H54 (cell line): Measurements from ENCODE around the gene ABHD2.

Experiments
- DNase-seq: peaks from one replicate; pipeline ENCODE4 v3.0.0; 2011; ENCODE audit warnings: low spot score, mixed read lengths; ENCODE audit not compliant: insufficient read length
- FAIRE-seq: peaks from 3 replicates; lab custom pipeline; 2011; peaks lifted over from hg19 to GRCh38; lab: Jason Lieb, UNC
- POLR2A ChIP-seq: IDR thresholded peaks from 2 replicates; pipeline ENCODE4 v1.6.1; 2011; ENCODE audit warnings: low read depth, mild to moderate bottlenecking, low read length

ABHD2 gene

DNA sequence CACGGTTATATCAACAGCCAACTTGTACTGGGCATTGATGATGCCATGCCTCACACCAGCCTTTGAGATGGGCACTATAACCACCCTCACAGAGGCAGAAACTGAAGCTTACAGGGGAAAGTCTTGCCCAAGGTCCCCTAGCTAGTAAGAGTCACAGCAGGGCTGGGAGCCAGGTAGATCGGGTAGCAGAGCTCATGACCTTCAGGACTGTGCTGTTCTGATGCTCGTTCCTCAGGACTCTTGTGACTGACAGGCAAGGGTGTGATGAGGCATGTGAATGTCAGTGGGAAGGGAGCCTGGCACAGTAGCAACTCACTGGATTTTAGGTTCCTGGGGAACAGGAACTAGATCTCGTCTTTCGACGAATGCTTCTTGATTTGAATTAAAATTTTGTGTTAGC, 67.4 kb downstream of the ABHD2 start:
- no peak for TF ChIP-seq POLR2A
- DNase-seq (no peak), FAIRE-seq (no peak)

DNA sequence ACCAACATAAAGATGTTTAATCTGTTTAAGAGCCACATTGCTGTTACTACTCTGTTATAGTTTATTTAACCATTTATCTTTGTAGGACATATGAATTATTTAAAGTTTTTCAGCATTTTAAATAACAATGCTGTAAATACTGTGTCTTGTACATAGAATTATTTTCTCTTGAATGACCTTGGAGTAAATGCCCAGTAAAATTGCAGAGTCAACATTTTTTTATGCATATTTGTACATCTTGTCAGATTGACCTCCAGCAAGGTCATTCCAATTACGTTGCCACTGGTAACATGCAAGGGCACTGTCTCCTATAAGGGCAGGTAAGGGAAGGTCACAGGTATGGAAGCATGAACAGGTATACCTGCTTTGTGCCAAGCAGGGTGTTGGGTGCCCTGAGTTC, 68.8 kb downstream of the ABHD2 start:
- FAIRE-seq (no peak), DNase-seq (no peak)
- no peak for TF ChIP-seq POLR2A

DNA sequence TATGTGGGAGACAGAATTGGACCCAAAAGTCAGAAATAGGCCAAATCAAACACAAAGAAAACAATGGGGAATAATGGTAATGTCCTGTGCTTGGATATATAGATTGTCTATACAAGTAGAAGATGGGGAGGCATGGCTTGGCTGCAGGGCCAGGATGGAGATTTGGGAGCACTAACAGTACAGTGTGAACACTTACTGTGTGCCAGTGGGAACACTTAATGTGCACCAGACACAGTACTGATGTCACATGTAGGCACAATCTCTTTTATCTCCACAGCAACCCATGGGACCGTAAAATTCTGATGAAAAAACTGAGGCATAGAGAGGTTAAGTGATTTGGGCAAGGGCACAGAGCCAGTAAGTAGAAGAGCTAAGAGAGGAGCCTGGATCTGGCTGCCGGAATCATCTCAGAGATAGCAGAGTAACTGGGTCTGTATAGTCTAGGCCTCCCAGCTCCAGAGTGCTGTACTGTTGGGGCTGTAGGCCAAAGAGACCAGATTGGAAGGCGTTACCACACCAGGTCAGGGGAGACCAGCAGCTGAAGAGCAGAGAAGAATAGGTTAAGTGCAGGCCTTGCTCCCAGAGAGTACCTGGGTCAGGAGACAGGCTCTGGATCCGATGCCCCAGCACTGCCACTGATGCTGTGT, 69.8 kb downstream of the ABHD2 start:
- no peak for TF ChIP-seq POLR2A
- FAIRE-seq = no peak
- no peak for DNase-seq

- FAIRE-seq (no peak), DNase-seq (no peak)
- TF ChIP-seq POLR2A = no peak
These were observed 73.4 kb downstream of the ABHD2 start for GRCh38 chr15:89161666-89162065.

DNA sequence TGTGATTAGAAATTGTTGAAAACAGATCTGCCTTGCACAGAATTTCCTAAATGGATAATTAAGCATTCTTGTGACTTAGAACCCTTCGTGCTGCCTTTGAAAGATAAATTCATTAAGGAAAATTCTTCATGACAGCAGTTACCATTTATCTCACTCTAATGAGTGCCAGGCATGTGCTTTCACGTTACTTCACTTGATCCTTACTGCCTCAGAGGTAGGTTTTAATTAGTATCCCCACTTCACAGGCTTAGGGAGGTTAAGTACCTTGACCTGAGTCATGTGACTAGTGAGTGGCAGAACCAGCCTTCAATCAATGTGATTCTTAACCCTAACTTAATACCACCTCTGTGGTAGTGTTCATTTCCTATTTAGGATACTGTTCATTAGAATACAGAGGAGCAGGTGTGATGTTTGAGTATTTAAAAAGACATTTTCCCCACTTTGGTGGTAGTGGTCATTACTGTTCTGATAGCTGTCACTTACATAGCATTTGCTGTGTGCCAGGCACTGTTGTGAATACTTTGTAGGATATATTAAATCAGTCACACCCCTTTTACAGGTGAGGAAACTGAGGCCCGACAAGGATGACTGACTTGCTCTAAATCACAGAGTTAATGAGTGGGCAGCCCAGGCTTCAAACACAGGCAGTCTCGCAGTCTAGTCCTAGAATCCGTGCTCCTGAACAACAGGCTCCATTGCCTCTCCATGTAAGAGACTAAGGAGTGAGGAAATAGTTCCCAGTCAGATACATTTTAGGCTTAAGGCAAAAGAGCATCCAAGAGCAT, 75.2 kb downstream of the ABHD2 start:
- FAIRE-seq (no peak), DNase-seq (no peak)
- TF ChIP-seq POLR2A = no peak

- no peak for FAIRE-seq
- no peak for TF ChIP-seq POLR2A
- no peak for DNase-seq
These were observed 76.5 kb downstream of the ABHD2 start for GRCh38 chr15:89164712-89165211.

- no peak for TF ChIP-seq POLR2A
- DNase-seq = no peak
- FAIRE-seq = no peak
These were observed 77.4 kb downstream of the ABHD2 start for GRCh38 chr15:89165677-89166076.

GRCh38 chr15:89167267-89168176, 79.3 kb downstream of the ABHD2 start:
- no peak for TF ChIP-seq POLR2A
- FAIRE-seq (peak; percentile 65), DNase-seq (peak; percentile 42)

GRCh38 chr15:89168316-89168833, 80.1 kb downstream of the ABHD2 start:
- FAIRE-seq = no peak
- no peak for DNase-seq
- no peak for TF ChIP-seq POLR2A

DNA sequence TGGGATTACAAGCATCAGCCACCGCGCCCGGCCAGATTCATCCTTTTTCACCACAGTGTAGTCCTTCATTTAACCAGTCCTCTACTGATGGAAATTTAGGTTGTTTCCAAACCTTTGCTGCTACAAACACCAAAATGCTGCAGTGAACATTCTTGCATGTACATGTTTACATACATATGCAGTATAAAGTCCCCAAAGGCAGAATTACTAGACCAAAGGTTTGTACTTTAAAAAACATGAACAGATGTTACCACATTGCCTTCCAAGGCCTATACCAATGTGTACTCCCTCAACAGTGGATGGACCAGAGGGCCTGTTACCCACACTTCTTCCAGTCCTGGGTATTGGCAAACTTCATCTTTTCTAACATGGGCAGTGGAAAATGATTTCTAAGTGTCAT, 82.1 kb downstream of the ABHD2 start:
- no peak for TF ChIP-seq POLR2A
- FAIRE-seq (no peak), DNase-seq (no peak)

DNA sequence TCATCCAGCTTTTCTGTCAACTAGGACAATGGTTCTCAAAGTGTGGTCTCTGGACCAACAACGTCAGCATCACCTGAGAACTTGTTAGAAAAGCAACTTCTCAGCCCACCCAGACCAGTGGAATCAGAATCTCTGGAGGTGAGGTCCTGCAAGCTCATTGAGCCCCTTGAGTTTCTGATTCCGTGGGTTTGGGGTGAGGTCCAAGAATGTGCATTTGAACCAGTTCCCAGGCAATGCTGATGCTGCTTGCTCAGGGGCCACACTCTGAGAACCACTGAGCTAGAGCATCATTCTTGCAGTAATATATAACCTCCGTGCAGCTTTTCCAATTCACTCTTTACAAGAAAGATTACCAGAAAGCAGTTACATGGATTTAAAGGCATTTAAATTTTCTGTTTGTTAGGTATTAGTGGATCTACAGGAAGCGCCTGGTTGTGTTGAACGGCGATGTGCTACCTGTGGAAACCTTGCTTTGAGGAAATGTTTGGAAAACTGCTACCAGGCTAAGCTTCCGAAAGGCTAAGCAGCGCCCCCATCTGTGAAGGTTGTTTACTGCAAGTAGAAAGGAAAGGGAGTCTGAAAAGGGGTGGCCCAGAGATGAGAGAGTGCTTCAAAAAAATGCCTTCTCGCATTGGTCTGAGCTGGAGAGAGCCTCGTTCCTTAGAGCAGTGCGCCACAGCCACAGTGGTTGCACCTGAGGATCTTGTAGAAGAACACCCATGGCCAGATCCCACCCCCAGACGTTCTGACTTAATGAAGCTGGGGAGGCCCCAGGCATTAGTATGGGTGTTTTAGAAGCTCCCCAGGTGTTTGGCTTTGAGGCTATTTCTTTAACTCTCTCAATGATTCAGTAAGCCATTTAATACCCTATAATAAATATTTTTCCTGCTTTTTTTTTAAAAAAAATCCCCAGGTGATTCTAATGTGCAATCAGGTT, 83.1 kb downstream of the ABHD2 start:
- no peak for TF ChIP-seq POLR2A
- peak; percentile 24 for DNase-seq
- no peak for FAIRE-seq

GRCh38 chr15:89172921-89173320, 84.7 kb downstream of the ABHD2 start:
- no peak for TF ChIP-seq POLR2A
- FAIRE-seq (no peak), DNase-seq (no peak)
